ENCODE results near the gene EEF2.

DNA sequence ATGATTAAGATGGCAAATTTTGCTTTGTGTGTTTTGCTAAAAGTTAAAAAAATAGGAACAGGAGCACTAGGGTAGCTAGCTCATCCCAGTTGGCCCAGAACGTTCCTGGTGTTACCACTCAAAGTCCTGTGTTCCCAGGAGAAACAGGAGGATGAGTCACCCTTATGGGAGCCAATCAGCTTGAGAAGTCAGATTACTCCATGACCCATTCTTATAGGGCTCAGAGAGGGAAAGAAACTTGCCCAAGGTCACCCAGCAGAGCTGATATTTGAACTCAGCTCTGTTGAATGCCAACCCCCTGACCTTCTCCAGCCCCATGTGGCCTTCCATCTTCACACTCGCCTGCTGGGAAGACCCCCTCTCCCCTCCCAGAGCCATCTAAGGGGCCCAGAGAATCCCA lies 39.4 kb downstream of the EEF2 start:
- TF ChIP-seq, protein P1, sequence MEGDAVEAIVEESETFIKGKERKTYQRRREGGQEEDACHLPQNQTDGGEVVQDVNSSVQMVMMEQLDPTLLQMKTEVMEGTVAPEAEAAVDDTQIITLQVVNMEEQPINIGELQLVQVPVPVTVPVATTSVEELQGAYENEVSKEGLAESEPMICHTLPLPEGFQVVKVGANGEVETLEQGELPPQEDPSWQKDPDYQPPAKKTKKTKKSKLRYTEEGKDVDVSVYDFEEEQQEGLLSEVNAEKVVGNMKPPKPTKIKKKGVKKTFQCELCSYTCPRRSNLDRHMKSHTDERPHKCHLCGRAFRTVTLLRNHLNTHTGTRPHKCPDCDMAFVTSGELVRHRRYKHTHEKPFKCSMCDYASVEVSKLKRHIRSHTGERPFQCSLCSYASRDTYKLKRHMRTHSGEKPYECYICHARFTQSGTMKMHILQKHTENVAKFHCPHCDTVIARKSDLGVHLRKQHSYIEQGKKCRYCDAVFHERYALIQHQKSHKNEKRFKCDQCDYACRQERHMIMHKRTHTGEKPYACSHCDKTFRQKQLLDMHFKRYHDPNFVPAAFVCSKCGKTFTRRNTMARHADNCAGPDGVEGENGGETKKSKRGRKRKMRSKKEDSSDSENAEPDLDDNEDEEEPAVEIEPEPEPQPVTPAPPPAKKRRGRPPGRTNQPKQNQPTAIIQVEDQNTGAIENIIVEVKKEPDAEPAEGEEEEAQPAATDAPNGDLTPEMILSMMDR (IDR thresholded peaks at IDR 0.05; ENCODE audit: low read depth, low read length) = no peak
- no peak for TF ChIP-seq POLR2A (IDR thresholded peaks at IDR 0.05; ENCODE audit: extremely low read depth, insufficient read length)
- TF ChIP-seq, protein P2, sequence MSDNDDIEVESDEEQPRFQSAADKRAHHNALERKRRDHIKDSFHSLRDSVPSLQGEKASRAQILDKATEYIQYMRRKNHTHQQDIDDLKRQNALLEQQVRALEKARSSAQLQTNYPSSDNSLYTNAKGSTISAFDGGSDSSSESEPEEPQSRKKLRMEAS (IDR thresholded peaks at IDR 0.05; ENCODE audit: low read depth, low read length) = no peak
